ENCODE data around the gene SOX10. TPM values are rescaled to one million over a fixed set of nuclear protein-coding genes. Genes with fewer than 3 reads are reported as not detected.

Gene SOX10
- total and polyA plus RNA-seq, 9 of the 15 experiments (the other 6 are each of a cell fraction or from before 2014, with no cell fraction given): not detected

- Histone ChIP-seq H3K4me1 (replicated peaks in 1 of 2; ENCODE audit: control insufficient read depth in 2 of 2, insufficient read depth in 2 of 2, low read length in 2 of 2) (peaks cover 0 to 8% of the 10 kb centered on the region in 2 experiments; a peak in 3 of 5 replicates), H3K27me3 (ENCODE audit: control insufficient read depth in 2 of 2, insufficient read depth in 2 of 2, low read length in 2 of 2) (no peaks in the 10 kb centered on the region), H3K79me2 (ENCODE audit: control insufficient read depth, insufficient read depth, low read length) (no peaks in the 10 kb centered on the region), H2AFZ (ENCODE audit: low read depth, low read length) (no peak overlapping the region), H3K4me2 (ENCODE audit: insufficient read depth, low read length) (no peak overlapping the region), H3K36me3 (ENCODE audit: control insufficient read depth, insufficient read depth, low read length) (no peaks in the 10 kb centered on the region), H3K4me3 (no peak overlapping the region), H4K20me1 (replicated peaks; ENCODE audit: control insufficient read depth, insufficient read depth, low read length) (no peaks in the 10 kb centered on the region), H3K9me1 (ENCODE audit: control insufficient read depth, insufficient read depth, low read length) (no peaks in the 10 kb centered on the region), H3K9me3 (replicated peaks; ENCODE audit: control insufficient read depth, insufficient read depth, low read depth, low read length) (no peaks in the 10 kb centered on the region), H3K9ac (ENCODE audit: insufficient read depth in 1 of 2, low read depth in 2 of 2, low read length in 2 of 2) (no peak overlapping the region), H3K27ac (ENCODE audit: extremely low read depth, low read depth, low read length) (no peak overlapping the region)
- 22% methylated on average over 4 of the region's 6 CpGs for WGBS (ENCODE audit: insufficient coverage, low coverage, missing lambda C conversion rate)
- in situ Hi-C loops (cut with MboI): no loop called here
- POLR2A ChIA-PET: interaction anchor here (0.6 kb wide), 1 partner anchor 81 kb away, joined by 3 read pairs; no protein-coding TSS in a partner anchor
- CTCF ChIA-PET (ENCODE audit: low intra/inter-chr PET ratio): no interaction called here
- FAIRE-seq: no peak
- intact Hi-C loops (cut with micrococcal nuclease): no loop called here
- peak in 1 of 4 experiments; percentile 16 for DNase-seq (ENCODE audit: extremely low read depth in 1 of 4, low spot score in 3 of 4)
- no TSS peak for BruUV-seq (replicated peaks)
- ATAC-seq: peak; percentile 53; the same call in 2 of the 3 replicates
- TF ChIP-seq RBM25 (IDR thresholded peaks at IDR 0.05; ENCODE audit: low read depth, low read length, severe bottlenecking): peak; percentile 14
- TF ChIP-seq RHOXF2B (CRISPR knock-in tag; conservative IDR thresholded peaks at IDR 0.05): no peak
- peak; percentile 62 for TF ChIP-seq ZFP36 (IDR thresholded peaks at IDR 0.05; ENCODE audit: low read depth, low read length, partially characterized antibody)
- TF ChIP-seq SREBF2 (CRISPR knock-in tag; IDR thresholded peaks at IDR 0.05): no peak
- TF ChIP-seq DMBX1 (CRISPR knock-in tag; IDR thresholded peaks at IDR 0.05; ENCODE audit: borderline replicate concordance): no peak
- TF ChIP-seq CREB3 (tag; conservative IDR thresholded peaks at IDR 0.05; ENCODE audit: low read depth): no peak
- TF ChIP-seq ETV6 (IDR thresholded peaks at IDR 0.05; ENCODE audit: borderline replicate concordance in 1 of 2, low read depth in 2 of 2, low read length in 1 of 2): no peak
- TF ChIP-seq ETV6 (CRISPR knock-in tag; IDR thresholded peaks at IDR 0.05; ENCODE audit: borderline replicate concordance): no peak
- TF ChIP-seq SAFB2 (IDR thresholded peaks at IDR 0.05; ENCODE audit: borderline replicate concordance, low read depth, low read length, severe bottlenecking): no peak
- TF ChIP-seq BCOR (IDR thresholded peaks at IDR 0.05): peak; percentile 58; the same call in 1 of the 2 replicates
- peak; percentile 60; the same call in 1 of the 2 replicates for TF ChIP-seq CREM (IDR thresholded peaks at IDR 0.05; ENCODE audit: low read depth)
- TF ChIP-seq NR1H2 (CRISPR knock-in tag; IDR thresholded peaks at IDR 0.05): no peak
- no peak for TF ChIP-seq ZNF431 (CRISPR knock-in tag; IDR thresholded peaks at IDR 0.05)
- TF ChIP-seq JUN (IDR thresholded peaks at IDR 0.05; ENCODE audit: borderline replicate concordance, low read depth, low read length): no peak
- no peak for TF ChIP-seq JUN (CRISPR knock-in tag; IDR thresholded peaks at IDR 0.05; ENCODE audit: borderline replicate concordance)
- TF ChIP-seq SIN3A (IDR thresholded peaks at IDR 0.05; ENCODE audit: borderline replicate concordance in 2 of 2, control insufficient read depth in 1 of 2, low read depth in 2 of 2, low read length in 2 of 2): no peak
- TF ChIP-seq ZNF24 (IDR thresholded peaks at IDR 0.05): no peak
- peak in 1 of 2 experiments; percentile 24; a peak in 1 of 4 replicates for TF ChIP-seq NRF1 (conservative IDR thresholded peaks at IDR 0.05 in 1 of 2, IDR thresholded peaks at IDR 0.05 in 1 of 2)
- peak; percentile 46; the same call in 1 of the 2 replicates for TF ChIP-seq ATF7 (IDR thresholded peaks at IDR 0.05)
- TF ChIP-seq ZNF347 (CRISPR knock-in tag; IDR thresholded peaks at IDR 0.05; ENCODE audit: low read depth): no peak
- TF ChIP-seq, protein P1, sequence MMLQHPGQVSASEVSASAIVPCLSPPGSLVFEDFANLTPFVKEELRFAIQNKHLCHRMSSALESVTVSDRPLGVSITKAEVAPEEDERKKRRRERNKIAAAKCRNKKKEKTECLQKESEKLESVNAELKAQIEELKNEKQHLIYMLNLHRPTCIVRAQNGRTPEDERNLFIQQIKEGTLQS (IDR thresholded peaks at IDR 0.05): peak; percentile 50
- TF ChIP-seq, protein P1 (CRISPR knock-in tag; conservative IDR thresholded peaks at IDR 0.05): no peak
Observed at GRCh38 chr22:37991731-37992442, 7.5 kb upstream of the SOX10 start.
